ENCODE measurements around the gene PSPN. TPM values are rescaled to one million over a fixed set of nuclear protein-coding genes. Genes with fewer than 3 reads are reported as not detected.
A peak's percentile ranks its signal among the peaks of the same experiment; 100 is the strongest.

PSPN gene
- total and polyA plus RNA-seq, 2 of the 13 experiments (the other 11 are each of a cell fraction or from before 2014, with no cell fraction given), result 0.69 to 1.1 TPM

DNA sequence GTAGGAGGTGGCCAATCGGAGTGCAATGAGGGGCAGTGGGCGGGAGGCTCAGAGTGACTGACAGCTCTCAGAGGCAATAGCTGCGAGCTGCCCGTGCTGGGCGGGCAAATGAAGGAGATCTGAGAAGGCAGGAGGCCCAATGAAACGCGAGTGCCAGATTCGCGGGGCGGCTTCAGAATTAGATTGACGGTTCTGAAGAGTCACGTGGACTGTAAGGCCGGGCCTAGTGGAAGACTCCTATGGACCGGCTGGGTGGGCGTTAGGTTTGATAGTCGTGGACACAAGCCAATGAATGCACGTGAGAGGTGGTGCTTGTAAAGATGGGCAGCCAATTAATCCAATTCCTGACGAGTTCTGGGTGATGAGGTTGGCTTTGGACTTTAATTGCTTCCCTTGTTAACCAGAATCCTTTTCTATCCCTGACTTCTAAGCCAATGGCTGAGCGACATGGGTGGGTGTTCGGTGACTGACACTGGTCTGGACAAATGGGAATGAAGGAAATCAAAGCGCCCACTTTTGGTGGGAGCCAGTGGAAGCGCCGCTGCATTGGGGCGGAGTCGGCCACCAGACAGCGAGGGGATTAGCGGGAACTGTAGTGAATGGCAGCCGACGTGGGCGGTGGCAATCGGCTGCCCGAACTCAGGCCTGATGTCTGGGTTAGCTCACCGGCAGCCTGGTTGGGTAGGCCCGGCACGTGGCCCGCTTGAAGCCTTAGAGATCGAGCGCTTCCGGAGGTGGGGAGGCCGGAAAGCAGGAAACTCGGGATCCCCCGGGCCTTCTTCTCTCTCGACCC, 49.4 kb upstream of the PSPN start (continued):
- TF ChIP-seq ADNP (CRISPR knock-in tag; IDR thresholded peaks at IDR 0.05) (no peak), ZNF326 (CRISPR knock-in tag; IDR thresholded peaks at IDR 0.05; ENCODE audit: borderline replicate concordance) (no peak), TAF1 (CRISPR knock-in tag; IDR thresholded peaks at IDR 0.05) (no peak), ZNF543 (CRISPR knock-in tag; IDR thresholded peaks at IDR 0.05) (no peak), CSRNP2 (CRISPR knock-in tag; conservative IDR thresholded peaks at IDR 0.05; ENCODE audit: low read depth) (no peak), PREB (CRISPR knock-in tag; IDR thresholded peaks at IDR 0.05) (no peak), ZNF496 (CRISPR knock-in tag; IDR thresholded peaks at IDR 0.05; ENCODE audit: insufficient replicate concordance) (no peak), NR2F1 (CRISPR knock-in tag; IDR thresholded peaks at IDR 0.05) (no peak), SALL1 (CRISPR knock-in tag; IDR thresholded peaks at IDR 0.05) (peak; percentile 62; the same call in 1 of the 2 replicates), ZNF510 (CRISPR knock-in tag; IDR thresholded peaks at IDR 0.05; ENCODE audit: low read depth) (no peak), PTBP1 (IDR thresholded peaks at IDR 0.05; ENCODE audit: low read depth, low read length, poor library complexity, severe bottlenecking) (no peak), SP1 (IDR thresholded peaks at IDR 0.05) (no peak), SP1 (CRISPR knock-in tag; IDR thresholded peaks at IDR 0.05) (peak; percentile 83), ZNF101 (CRISPR knock-in tag; IDR thresholded peaks at IDR 0.05; ENCODE audit: borderline replicate concordance, low read depth) (no peak), MTA3 (CRISPR knock-in tag; IDR thresholded peaks at IDR 0.05) (no peak), ZNF354B (CRISPR knock-in tag; IDR thresholded peaks at IDR 0.05) (0 out of 2 replicates have a peak, but pooled peaks have one; percentile 42)
- TF ChIP-seq, protein P1, sequence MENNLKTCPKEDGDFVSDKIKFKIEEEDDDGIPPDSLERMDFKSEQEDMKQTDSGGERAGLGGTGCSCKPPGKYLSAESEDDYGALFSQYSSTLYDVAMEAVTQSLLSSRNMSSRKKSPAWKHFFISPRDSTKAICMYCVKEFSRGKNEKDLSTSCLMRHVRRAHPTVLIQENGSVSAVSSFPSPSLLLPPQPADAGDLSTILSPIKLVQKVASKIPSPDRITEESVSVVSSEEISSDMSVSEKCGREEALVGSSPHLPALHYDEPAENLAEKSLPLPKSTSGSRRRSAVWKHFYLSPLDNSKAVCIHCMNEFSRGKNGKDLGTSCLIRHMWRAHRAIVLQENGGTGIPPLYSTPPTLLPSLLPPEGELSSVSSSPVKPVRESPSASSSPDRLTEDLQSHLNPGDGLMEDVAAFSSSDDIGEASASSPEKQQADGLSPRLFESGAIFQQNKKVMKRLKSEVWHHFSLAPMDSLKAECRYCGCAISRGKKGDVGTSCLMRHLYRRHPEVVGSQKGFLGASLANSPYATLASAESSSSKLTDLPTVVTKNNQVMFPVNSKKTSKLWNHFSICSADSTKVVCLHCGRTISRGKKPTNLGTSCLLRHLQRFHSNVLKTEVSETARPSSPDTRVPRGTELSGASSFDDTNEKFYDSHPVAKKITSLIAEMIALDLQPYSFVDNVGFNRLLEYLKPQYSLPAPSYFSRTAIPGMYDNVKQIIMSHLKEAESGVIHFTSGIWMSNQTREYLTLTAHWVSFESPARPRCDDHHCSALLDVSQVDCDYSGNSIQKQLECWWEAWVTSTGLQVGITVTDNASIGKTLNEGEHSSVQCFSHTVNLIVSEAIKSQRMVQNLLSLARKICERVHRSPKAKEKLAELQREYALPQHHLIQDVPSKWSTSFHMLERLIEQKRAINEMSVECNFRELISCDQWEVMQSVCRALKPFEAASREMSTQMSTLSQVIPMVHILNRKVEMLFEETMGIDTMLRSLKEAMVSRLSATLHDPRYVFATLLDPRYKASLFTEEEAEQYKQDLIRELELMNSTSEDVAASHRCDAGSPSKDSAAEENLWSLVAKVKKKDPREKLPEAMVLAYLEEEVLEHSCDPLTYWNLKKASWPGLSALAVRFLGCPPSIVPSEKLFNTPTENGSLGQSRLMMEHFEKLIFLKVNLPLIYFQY (CRISPR knock-in tag; IDR thresholded peaks at IDR 0.05; ENCODE audit: borderline replicate concordance), result 0 out of 2 replicates have a peak, but pooled peaks have one; percentile 34
- TF ChIP-seq, protein P2, sequence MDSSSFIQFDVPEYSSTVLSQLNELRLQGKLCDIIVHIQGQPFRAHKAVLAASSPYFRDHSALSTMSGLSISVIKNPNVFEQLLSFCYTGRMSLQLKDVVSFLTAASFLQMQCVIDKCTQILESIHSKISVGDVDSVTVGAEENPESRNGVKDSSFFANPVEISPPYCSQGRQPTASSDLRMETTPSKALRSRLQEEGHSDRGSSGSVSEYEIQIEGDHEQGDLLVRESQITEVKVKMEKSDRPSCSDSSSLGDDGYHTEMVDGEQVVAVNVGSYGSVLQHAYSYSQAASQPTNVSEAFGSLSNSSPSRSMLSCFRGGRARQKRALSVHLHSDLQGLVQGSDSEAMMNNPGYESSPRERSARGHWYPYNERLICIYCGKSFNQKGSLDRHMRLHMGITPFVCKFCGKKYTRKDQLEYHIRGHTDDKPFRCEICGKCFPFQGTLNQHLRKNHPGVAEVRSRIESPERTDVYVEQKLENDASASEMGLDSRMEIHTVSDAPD (CRISPR knock-in tag; IDR thresholded peaks at IDR 0.05), result 0 out of 2 replicates have a peak, but pooled peaks have one; percentile 62
- TF ChIP-seq, protein P3, sequence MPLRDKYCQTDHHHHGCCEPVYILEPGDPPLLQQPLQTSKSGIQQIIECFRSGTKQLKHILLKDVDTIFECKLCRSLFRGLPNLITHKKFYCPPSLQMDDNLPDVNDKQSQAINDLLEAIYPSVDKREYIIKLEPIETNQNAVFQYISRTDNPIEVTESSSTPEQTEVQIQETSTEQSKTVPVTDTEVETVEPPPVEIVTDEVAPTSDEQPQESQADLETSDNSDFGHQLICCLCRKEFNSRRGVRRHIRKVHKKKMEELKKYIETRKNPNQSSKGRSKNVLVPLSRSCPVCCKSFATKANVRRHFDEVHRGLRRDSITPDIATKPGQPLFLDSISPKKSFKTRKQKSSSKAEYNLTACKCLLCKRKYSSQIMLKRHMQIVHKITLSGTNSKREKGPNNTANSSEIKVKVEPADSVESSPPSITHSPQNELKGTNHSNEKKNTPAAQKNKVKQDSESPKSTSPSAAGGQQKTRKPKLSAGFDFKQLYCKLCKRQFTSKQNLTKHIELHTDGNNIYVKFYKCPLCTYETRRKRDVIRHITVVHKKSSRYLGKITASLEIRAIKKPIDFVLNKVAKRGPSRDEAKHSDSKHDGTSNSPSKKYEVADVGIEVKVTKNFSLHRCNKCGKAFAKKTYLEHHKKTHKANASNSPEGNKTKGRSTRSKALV (CRISPR knock-in tag; IDR thresholded peaks at IDR 0.05), result 0 out of 2 replicates have a peak, but pooled peaks have one; percentile 31

Data from HepG2 (cell line).